Prostate gland (tissue), 2 donors: Measurements from ENCODE around the gene TMPRSS7.

Source experiments
- CTCF ChIP-seq, 4 experiments: fragments of 200-600 bp in 2 of 4; fragments of 450-650 bp in 2 of 4; sonication (generic) in 2 of 4; IDR thresholded peaks; 1 replicate in 3 of 4; 2 replicates in 1 of 4; pipeline ENCODE4 v1.5.1; 2016 to 2019; ENCODE audit warnings: antibody characterized with exemption in 4 of 4, mild to moderate bottlenecking in 2 of 4, moderate library complexity in 2 of 4
- POLR2A ChIP-seq: fragments of 450-650 bp; IDR thresholded peaks from one replicate; pipeline ENCODE4 v1.6.1; 2016; ENCODE audit warnings: antibody characterized with exemption, mild to moderate bottlenecking

- TF ChIP-seq POLR2A (no peak), CTCF (IDR thresholded peaks at IDR 0.05) (no peak)
These were observed 53.2 kb downstream of the TMPRSS7 start for GRCh38 chr3:112087746-112088145.
